SK-N-SH (cell line): ENCODE measurements around the gene ZSWIM1.

Experiments used
- CTCF ChIP-seq: fragments of 200-600 bp; sonication (generic); IDR thresholded peaks from 2 replicates; pipeline ENCODE4 v1.6.1; 2017; ENCODE audit warnings: antibody characterized with exemption, mild to moderate bottlenecking, moderate library complexity
- ELF1 ChIP-seq: IDR thresholded peaks from 2 replicates; pipeline ENCODE4 v1.4.0; 2012
- EP300 ChIP-seq, 2 experiments: IDR thresholded peaks; 2 replicates each; pipeline versions ENCODE4 v1.4.0 to v1.6.1; 2012; ENCODE audit warnings: borderline replicate concordance in 1 of 2, low read depth in 1 of 2, low read length in 1 of 2
- FOXJ3 ChIP-seq: sonication (generic); formaldehyde crosslinking; IDR thresholded peaks from 2 replicates; pipeline ENCODE4 v1.5.1; 2020; ENCODE audit warnings: mild to moderate bottlenecking, missing genetic modification reagents
- FOXM1 ChIP-seq: IDR thresholded peaks from 2 replicates; pipeline ENCODE4 v1.4.0; 2012; ENCODE audit warnings: low read depth, mild to moderate bottlenecking
- NRF1 ChIP-seq: IDR thresholded peaks from 2 replicates; pipeline ENCODE4 v1.6.1; 2012; ENCODE audit warnings: low read depth, mild to moderate bottlenecking, low read length
- RCOR1 ChIP-seq: fragments of 150-350 bp; IDR thresholded peaks from 2 replicates; pipeline ENCODE4 v1.6.1; 2017; ENCODE audit warnings: antibody characterized with exemption, low read length
- RXRA ChIP-seq: IDR thresholded peaks from 2 replicates; pipeline ENCODE4 v1.4.0; 2012; ENCODE audit warnings: low read depth, mild to moderate bottlenecking, borderline replicate concordance

GRCh38 chr20:45893831-45894230 is 12.8 kb downstream of the ZSWIM1 start:
- no peak for TF ChIP-seq NRF1
- TF ChIP-seq FOXJ3 (CRISPR knock-in tag): no peak
- TF ChIP-seq RXRA: no peak
- TF ChIP-seq ELF1: no peak
- no peak for TF ChIP-seq EP300 (IDR thresholded peaks at IDR 0.05; ENCODE audit: borderline replicate concordance in 1 of 2, low read depth in 1 of 2, low read length in 1 of 2)
- no peak for TF ChIP-seq FOXM1
- TF ChIP-seq CTCF: no peak
- TF ChIP-seq RCOR1: no peak
